WI38 (cell line): ENCODE data around the gene ZW10.
"Not testable (repeated sequence)": the region's sequence is repeated elsewhere in the genome, so short reads cannot be mapped to it uniquely, and the experiment has no call there.

Experiments used
- H3K4me3 ChIP-seq: 2 replicates; pipeline ENCODE4 v1.5.1; 2011; ENCODE audit warnings: low read depth, mild to moderate bottlenecking, control low read depth, low read length
- TF ChIP-seq, protein P1 (sequence below): IDR thresholded peaks from 2 replicates; pipeline ENCODE4 v1.5.1; 2012; ENCODE audit warnings: low read depth, mild to moderate bottlenecking, control low read depth, low read length

ZW10 gene

GRCh38 chr11:113715273-113715672 lies 58.2 kb downstream of the ZW10 start:
- H3K4me3 ChIP-seq, result no peak overlapping the region
- TF ChIP-seq, protein P1, sequence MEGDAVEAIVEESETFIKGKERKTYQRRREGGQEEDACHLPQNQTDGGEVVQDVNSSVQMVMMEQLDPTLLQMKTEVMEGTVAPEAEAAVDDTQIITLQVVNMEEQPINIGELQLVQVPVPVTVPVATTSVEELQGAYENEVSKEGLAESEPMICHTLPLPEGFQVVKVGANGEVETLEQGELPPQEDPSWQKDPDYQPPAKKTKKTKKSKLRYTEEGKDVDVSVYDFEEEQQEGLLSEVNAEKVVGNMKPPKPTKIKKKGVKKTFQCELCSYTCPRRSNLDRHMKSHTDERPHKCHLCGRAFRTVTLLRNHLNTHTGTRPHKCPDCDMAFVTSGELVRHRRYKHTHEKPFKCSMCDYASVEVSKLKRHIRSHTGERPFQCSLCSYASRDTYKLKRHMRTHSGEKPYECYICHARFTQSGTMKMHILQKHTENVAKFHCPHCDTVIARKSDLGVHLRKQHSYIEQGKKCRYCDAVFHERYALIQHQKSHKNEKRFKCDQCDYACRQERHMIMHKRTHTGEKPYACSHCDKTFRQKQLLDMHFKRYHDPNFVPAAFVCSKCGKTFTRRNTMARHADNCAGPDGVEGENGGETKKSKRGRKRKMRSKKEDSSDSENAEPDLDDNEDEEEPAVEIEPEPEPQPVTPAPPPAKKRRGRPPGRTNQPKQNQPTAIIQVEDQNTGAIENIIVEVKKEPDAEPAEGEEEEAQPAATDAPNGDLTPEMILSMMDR, result no peak

GRCh38 chr11:113710989-113711388 lies 62.5 kb downstream of the ZW10 start:
- no peak overlapping the region for H3K4me3 ChIP-seq
- TF ChIP-seq, protein P1, result no peak

GRCh38 chr11:113705871-113706655 lies 67.4 kb downstream of the ZW10 start, which contains the start of gene TMPRSS5:
TMPRSS5 (minus strand) TSS chr11:113706308; CDS start chr11:113706224, 84 bp downstream.
- no peak within 1 kb of the TSS for H3K4me3 ChIP-seq
- TF ChIP-seq, protein P1, result no peak

- not testable (repeated sequence) for H3K4me3 ChIP-seq
Observed at GRCh38 chr11:113703551-113703950, 69.9 kb downstream of the ZW10 start.

DNA sequence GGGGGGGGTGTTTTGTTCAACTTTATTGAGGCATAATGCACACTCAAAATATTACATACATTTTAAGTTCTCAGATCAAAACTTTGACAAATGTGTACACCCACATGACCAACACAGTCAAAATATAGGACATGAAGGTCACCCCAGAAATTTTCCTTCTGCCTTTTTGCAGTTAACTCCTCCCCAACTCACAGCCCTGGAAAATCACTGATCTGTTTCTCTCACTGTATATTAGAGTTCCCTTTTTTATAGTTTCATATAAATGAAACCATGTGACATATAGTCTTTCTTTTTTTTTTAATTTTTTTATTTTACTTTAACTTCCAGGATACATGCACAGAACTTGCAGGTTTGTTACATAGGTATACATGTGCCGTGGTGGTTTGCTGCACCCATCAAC lies 72.0 kb downstream of the ZW10 start:
- TF ChIP-seq, protein P1, result no peak
- no peak overlapping the region for H3K4me3 ChIP-seq

DNA sequence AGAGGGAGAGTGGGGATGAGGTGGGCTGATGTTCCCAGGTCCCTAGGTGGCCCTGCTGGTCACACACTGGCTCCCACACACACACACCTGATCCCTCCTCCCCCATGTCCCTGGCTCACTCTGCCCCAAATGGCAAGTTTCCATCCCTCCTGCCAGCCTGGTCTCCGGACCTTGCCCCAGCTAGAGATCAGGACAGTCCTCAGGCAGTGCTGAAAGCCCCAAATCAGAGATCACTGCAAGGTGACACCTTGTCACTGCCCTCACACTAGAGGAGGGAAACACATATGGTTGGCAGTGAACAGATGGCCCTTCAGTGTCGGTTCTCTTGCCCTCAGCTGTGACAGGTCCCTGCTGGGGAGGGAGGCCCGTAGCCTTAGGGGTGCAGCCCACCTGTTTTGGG lies 75.0 kb downstream of the ZW10 start:
- no peak overlapping the region for H3K4me3 ChIP-seq
- TF ChIP-seq, protein P1, result no peak

DNA sequence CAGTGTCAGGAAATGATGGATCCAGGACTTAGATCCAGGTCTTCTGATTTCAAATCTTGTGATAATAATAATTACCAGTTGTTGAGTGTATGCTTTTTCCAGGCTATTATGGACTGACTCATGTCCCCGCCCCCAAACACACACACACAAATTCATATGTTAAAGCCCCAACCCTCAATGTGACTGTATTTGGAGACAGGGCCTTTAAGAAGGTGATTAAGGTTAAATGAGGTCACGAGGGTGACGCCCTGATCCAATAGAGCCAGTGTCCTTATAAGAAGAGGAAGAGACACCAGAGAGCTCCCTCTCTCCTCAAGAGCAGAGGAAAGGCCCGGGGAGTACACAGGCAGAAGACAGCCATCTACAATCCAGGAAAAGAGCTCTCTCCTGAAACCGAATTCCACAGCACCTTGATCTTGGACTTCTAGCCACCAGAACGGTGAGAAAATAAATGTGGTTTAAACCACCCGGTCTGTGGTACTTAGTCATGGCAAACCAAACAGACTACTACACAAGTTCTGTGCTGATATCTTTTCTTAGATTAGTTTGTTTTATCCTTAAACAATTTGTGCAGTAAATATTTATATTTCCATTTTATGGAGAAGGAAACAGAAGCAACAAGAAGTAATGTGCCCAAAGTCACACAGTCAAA lies 75.6 kb downstream of the ZW10 start:
- TF ChIP-seq, protein P1, result no peak

More for the DNA sequence above, 75.6 kb downstream of the ZW10 start:
- H3K4me3 ChIP-seq, result no peak overlapping the region
